Hypothalamus (tissue), 51 donors: ENCODE measurements around the gene CMTM1.
A peak's percentile ranks its signal among the peaks of the same experiment; 100 is the strongest.

Experiments used
- DNase-seq, 51 donors: peaks; one replicate each; lab custom pipeline; 2025; lab: John Stamatoyannopoulos, UW

CMTM1 gene

DNA sequence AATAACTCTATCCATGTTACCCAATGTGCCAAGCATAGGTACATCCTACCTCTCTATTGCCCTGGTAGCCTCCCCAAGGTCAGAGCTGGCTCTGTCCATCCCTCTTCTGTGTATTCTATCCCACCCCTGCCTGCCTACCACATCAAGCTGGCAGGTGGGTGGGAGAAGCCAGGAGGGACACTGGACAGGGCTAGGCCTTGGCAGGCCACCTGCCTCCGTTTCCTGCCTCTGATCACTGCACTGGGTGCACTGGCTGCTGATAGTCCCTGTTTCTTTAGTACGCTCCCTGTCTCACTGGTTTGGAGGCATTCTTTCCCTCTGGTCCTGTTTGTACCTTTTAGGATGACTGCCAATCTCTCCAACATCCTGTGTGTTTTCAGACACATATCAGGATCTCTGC is 29.0 kb upstream of the CMTM1 start:
- no peak for DNase-seq

- no peak for DNase-seq
Observed at GRCh38 chr16:66538910-66539309, 27.3 kb upstream of the CMTM1 start.

DNA sequence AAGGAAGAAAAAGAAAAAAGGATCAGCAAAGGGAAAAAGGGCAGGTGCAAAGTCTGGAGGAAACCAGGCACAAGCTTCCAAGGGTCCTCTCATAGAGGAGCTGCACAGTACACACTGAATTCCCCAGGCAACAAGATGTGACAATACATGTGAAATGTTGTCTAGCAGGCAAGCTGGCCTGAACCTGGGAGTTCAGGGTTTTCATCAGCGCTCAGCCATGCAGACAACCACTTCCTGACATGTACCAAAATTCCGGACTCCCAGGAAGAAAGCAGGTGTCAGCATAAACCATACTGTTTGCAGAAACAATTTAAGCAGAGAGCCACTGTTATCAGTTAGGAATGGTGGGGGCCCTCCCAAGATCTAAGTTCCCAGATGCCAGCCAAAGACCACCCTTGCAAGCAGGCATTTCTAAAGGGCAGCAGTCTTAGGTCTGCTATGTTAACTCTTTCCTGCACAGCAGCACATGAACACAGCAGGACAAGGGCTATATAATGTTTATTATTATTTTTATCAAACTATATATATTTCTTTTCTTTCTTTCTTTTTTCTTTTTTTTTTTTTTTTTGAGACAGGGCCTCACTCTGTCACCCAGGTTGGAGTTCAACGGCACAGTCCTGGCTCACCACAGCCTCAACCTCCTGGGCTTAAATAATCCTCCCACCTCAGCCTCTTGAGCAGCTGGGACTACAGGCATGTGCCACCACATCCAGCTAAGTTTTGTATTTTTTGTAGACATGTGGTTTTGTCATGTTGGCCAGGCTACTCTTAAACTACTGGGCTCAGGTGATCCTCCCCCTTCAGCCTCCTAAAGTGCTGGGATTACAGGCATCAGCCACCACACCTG is 26.4 kb upstream of the CMTM1 start:
- DNase-seq, result no peak

GRCh38 chr16:66541388-66542355 is 24.6 kb upstream of the CMTM1 start:
- no peak for DNase-seq

- no peak for DNase-seq
Observed at GRCh38 chr16:66542396-66542795, 23.8 kb upstream of the CMTM1 start.

DNA sequence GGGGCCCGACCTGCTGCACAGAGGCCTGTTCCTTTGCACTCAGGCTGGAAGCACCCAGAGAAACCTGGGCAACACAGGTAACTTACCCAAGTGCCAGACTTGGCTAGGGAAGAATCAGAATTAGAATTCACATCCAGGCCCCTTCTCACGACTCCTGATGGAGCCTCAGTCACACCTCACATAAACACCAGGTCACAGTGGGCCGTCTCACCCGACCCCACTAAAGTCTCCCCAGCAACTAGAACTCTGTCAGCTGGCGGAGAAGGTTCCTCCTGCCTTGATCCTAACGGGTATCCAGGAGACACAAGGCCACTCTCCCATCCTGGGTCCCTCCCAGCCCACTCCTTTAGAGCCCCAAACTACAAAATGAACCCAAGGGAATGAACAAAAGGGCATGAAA is 22.7 kb upstream of the CMTM1 start:
- DNase-seq, result no peak

- DNase-seq, result no peak
Observed at GRCh38 chr16:66544016-66544757, 22.1 kb upstream of the CMTM1 start.

DNA sequence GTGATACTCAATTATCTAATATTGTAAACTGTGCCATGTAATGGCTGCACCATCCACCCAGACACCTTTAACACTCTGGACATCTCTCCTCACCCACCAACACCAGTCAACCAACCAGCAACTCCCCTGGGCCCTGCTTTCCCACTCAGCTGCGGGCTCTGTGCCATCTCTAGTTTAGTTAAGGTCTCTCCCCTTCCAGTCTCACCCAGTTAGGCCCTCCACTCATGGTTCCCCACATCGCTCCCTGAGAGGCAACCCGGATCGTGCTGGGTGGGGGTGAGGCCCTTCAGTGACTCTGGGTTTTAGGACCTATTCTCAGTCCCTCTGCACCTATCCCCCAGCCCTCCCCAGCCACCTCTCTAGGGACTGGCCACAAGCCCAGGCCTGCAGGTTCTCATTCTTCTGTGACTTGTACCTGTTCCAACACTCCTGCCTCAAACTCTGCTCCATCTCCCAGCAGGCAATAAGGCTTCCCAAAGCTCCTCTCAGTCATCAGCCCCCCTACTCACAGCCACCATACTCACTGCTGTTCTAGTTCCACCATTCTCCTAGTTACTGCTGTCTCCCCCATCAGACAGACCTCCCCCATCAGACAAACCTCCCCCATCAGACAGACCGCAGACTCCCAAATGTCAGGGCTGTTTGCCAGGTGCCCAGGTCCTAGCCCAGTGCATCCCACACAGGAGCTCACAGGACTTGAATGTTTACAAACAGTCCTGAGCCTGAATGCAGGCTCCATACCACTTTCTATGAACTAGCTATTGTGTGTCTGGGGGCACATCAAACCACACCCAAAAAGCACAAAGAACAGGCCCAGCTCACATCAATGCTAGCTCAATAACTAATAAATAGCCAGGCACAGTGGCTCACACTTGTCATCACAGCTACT is 18.9 kb upstream of the CMTM1 start:
- DNase-seq, result no peak

- no peak for DNase-seq
Observed at GRCh38 chr16:66548068-66548467, 18.2 kb upstream of the CMTM1 start.

- DNase-seq, result no peak
Observed at GRCh38 chr16:66548868-66549267, 17.4 kb upstream of the CMTM1 start.

DNA sequence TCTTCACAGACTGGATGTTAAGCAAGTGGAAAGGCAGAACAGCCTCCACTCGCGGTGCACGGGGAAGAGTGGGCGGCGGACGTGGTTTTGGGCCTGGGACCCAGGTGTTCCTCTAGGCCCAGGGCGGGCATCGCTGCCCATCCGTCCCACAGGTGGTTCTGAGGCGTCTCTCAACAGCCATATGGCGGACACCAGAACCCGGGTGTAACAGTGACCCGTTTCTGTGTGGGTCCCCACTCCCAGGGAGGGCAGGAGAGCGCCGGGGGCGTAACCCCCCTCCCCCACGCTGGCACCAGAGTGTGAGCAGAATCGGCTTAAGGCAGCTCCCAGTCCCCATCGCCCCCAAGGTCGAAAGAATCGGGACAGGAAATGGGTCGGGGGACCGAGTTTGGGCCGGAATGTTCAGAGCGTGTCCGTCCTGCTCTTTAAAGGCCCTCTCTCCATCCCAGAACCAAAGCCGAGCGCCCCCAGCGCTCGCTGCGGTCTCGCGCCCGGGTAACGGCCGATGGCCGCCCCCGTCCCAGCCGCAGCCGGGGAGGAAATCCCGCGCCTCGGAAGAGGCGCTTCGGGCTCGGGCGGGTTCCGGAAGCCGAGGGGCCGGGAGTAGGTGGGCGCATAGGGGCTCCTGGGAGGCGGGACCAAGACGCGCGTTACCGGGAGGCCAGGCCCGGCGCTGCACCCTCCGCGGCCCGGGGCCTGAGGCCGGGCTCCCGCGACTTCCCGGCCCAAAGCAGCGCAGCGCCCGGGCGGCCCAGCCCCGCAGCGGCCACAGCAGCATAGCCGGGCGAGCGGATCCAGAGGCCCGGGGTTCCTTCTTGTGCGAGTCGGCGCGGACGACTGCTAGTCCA is 16.7 kb upstream of the CMTM1 start, which contains the start of gene TK2:
Gene TK2, minus strand, starts transcription at position 839 of the 848 bp plus-strand sequence. Its CDS starts 61 bp downstream, at position 778.
- peak in 43 of 51 donors; percentile 35 to 84 (median 67) for DNase-seq

GRCh38 chr16:66551348-66551759 is 14.9 kb upstream of the CMTM1 start:
- peak in 2 of 51 donors; percentile 4 to 41 for DNase-seq

DNA sequence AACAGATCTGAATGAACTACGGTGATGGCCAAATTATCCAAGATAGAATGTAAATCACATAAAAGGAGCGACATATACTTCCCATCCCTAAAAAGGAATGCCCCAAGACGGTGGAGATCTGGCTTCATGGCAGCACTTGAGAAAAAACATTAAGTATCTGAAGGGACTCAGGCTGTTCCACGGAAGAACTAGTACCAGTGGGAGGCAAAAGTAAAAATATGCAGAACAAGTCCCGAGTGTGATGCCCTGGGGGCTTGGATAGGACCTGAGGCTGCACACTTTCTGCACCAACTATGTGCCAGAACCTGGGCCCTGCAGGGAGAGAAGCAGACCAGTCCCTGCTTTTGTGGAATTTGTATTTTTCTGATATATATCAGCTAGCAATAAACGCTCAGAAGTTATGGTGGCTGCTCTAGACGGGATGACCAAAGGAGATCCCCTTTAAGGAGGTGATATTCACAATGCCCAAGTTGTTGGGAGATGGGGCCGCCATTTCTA is 14.4 kb upstream of the CMTM1 start:
- DNase-seq, result peak in 2 of 51 donors; percentile 53 to 79

GRCh38 chr16:66552286-66553177 is 13.7 kb upstream of the CMTM1 start, which contains the start of gene CKLF:
TSS of gene CKLF (plus strand) at chr16:66552576. CDS start at chr16:66552716, 140 bp downstream.
- peak; percentile 41 to 94 (median 78) for DNase-seq

DNA sequence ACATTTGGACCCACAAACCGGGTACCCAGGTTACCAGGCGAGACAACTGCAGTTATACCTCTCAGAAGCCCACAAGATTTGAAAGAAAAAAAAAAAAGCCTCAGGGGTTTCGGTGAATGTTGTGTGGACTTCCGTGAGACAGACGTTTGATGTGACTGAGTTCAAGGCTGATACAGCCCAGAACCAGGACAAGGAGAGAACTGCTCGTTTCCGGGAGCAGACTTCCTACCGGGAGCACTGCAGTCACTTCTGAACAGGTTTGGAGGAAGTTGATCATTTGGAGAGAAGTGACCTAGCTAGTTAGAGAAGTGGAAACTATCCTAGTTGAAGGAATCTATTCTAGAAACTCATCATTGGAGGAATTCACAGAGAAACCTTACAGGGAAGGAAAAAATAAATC is 13.0 kb upstream of the CMTM1 start:
- no peak for DNase-seq

GRCh38 chr16:66554021-66554420 is 12.2 kb upstream of the CMTM1 start:
- DNase-seq, result no peak

DNA sequence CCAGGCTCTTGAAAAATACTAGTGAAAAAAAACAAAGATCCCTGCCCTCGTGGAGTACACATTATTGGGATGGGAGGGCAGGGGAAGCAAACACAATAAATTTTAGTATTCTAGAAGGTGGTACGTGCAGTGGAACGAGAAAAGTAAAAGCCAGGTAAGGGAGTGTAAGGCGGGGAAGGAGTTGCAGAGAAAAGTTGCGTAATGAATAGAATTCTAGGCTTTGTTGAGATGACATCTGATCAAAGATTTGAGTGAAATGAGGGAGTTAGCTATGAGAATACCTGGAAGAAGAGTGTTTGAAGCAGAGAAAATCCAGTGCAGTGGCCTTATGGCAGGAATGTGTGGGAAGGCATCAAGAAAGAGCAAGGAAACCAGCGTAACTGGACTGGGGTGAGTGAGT is 11.7 kb upstream of the CMTM1 start:
- DNase-seq, result no peak
